ENCODE measurements around the gene FKRP. TPM values are rescaled to one million over a fixed set of nuclear protein-coding genes. Genes with fewer than 3 reads are reported as not detected.
"Not testable (repeated sequence)": the region's sequence is repeated elsewhere in the genome, so short reads cannot be mapped to it uniquely, and the experiment has no call there.

Gene FKRP
- total RNA-seq, 1 experiment from 2014 or later, result 24.1 TPM

GRCh38 chr19:46760363-46760762, 14.5 kb downstream of the FKRP start (continued):
- no peak for TF ChIP-seq ELF4 (CRISPR knock-in tag; IDR thresholded peaks at IDR 0.05; ENCODE audit: low read depth)
- TF ChIP-seq GTF2I (CRISPR knock-in tag; conservative IDR thresholded peaks at IDR 0.05), result no peak

DNA sequence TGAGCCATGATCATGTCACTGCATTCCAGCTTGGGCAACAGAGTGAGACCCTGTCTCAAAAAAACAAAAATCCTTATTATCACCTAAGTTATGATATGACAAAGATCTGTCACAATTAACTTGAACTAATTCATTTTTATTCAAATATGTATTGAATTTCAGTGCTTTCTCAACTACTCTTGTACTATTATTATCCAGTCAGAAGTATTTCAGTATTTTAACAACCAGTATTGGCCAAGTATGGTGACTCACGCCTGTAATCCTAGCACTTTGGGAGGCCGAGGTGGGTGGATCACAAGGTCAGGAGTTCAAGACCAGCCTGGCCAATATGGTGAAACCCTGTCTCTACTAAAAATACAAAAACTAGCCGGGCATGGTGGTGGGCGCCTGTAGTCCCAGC, 15.0 kb downstream of the FKRP start:
- H3K4me1 Mint-ChIP-seq; POLR2A ChIA-PET; H3K9me3 Mint-ChIP-seq; ATAC-seq; H3K4me3 Mint-ChIP-seq; DNase-seq (ENCODE audit: low spot score); H3K36me3 Mint-ChIP-seq; H3K27me3 Mint-ChIP-seq (ENCODE audit: low read depth); H3K27ac Mint-ChIP-seq: not testable (repeated sequence)
- CTCF ChIA-PET, result interaction anchor here (0.6 kb wide), 1 partner anchor 79 kb away, joined by 3 read pairs; no protein-coding TSS in a partner anchor

DNA sequence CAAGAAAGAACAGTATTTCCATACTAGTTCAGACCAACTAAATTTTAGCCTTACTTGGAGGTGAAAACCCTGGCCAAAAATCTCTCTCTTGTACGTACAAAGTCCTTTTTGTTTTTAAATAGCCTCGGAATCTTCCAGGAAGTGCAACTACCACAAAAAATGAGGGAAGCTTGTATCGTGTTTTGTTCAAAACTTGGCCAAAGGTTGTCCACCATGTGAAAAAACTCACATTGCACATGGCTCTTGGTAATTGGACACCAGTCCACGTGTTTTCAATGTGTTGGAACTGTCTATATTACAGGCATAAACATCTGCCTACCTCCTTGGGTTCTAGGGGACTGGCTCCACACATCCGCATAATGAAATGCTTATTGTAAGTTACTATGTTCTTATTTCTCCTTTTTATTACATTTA, 15.6 kb downstream of the FKRP start:
- POLR2A ChIA-PET, result no interaction called here
- H3K36me3 Mint-ChIP-seq, result 0 out of 2 replicates have a peak, but pooled peaks cover 1% of the 10 kb centered on the region
- H3K4me3 Mint-ChIP-seq, result no peak overlapping the region

DNA sequence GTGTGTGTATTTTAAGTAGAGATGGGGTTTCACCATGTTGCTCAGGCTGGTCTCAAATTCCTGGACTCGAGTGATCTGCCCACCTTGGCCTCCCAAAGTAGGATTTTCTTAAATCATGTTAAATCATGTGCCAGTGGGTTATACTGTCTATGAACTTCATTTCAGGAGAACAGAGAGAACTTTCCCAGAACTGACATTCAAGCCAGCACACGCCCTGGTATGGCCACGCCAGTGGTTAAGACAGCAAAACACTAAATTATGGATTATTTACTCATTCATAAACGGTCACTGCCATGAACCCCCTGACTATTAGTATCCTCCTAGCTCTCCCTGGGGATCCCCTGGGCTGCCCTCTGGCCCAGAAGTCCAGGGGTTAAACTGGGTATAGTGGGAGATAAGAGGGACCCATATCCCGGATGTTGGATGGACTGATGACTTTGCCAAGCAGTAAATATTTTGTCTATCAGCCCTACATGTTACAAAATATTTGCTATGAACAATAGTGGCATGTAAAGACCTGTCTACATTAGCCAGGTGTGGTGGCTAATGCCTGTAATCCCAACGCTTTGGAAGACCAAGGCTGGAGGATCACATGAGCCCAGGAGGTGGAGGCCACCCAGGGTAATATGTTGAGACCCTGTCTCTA, 16.5 kb downstream of the FKRP start:
- Mint-ChIP-seq H3K36me3 (no peaks in the 10 kb centered on the region), H3K4me1 (peaks cover 9% of the 10 kb centered on the region), H3K27ac (no peak overlapping the region), H3K9me3 (no peaks in the 10 kb centered on the region), H3K4me3 (no peak overlapping the region), H3K27me3 (ENCODE audit: low read depth) (no peaks in the 10 kb centered on the region; the same call in 1 of the 2 replicates)
- POLR2A ChIA-PET, result no interaction called here
- ATAC-seq (no peak), DNase-seq (ENCODE audit: low spot score) (no peak)
- CTCF ChIA-PET, result interaction anchor here (1.1 kb wide), 1 partner anchor 9 kb away, joined by 3 read pairs; no protein-coding TSS in a partner anchor
- TF ChIP-seq ELF4 (CRISPR knock-in tag; IDR thresholded peaks at IDR 0.05; ENCODE audit: low read depth) (no peak), GRHL2 (CRISPR knock-in tag; IDR thresholded peaks at IDR 0.05; ENCODE audit: insufficient replicate concordance, severe bottlenecking) (no peak), NR1H2 (CRISPR knock-in tag; IDR thresholded peaks at IDR 0.05) (no peak), FOXK1 (CRISPR knock-in tag; IDR thresholded peaks at IDR 0.05) (no peak), HMGXB4 (CRISPR knock-in tag; IDR thresholded peaks at IDR 0.05) (no peak), GTF2I (CRISPR knock-in tag; conservative IDR thresholded peaks at IDR 0.05) (no peak), JUN (CRISPR knock-in tag; IDR thresholded peaks at IDR 0.05) (no peak), E2F5 (CRISPR knock-in tag; IDR thresholded peaks at IDR 0.05) (no peak), EMX1 (CRISPR knock-in tag; IDR thresholded peaks at IDR 0.05) (no peak), MAX (CRISPR knock-in tag; IDR thresholded peaks at IDR 0.05) (no peak), OVOL2 (CRISPR knock-in tag; IDR thresholded peaks at IDR 0.05; ENCODE audit: borderline replicate concordance) (no peak)
- TF ChIP-seq, protein P1, sequence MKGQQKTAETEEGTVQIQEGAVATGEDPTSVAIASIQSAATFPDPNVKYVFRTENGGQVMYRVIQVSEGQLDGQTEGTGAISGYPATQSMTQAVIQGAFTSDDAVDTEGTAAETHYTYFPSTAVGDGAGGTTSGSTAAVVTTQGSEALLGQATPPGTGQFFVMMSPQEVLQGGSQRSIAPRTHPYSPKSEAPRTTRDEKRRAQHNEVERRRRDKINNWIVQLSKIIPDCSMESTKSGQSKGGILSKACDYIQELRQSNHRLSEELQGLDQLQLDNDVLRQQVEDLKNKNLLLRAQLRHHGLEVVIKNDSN (CRISPR knock-in tag; IDR thresholded peaks at IDR 0.05), result no peak
- TF ChIP-seq, protein P2, sequence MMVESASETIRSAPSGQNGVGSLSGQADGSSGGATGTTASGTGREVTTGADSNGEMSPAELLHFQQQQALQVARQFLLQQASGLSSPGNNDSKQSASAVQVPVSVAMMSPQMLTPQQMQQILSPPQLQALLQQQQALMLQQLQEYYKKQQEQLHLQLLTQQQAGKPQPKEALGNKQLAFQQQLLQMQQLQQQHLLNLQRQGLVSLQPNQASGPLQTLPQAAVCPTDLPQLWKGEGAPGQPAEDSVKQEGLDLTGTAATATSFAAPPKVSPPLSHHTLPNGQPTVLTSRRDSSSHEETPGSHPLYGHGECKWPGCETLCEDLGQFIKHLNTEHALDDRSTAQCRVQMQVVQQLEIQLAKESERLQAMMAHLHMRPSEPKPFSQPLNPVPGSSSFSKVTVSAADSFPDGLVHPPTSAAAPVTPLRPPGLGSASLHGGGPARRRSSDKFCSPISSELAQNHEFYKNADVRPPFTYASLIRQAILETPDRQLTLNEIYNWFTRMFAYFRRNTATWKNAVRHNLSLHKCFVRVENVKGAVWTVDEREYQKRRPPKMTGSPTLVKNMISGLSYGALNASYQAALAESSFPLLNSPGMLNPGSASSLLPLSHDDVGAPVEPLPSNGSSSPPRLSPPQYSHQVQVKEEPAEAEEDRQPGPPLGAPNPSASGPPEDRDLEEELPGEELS (CRISPR knock-in tag; IDR thresholded peaks at IDR 0.05), result no peak

More for the DNA sequence above, 15.6 kb downstream of the FKRP start:
- H3K9me3 Mint-ChIP-seq, result no peaks in the 10 kb centered on the region
- DNase-seq (ENCODE audit: low spot score) (no peak), ATAC-seq (no peak)
- no peaks in the 10 kb centered on the region; the same call in 1 of the 2 replicates for H3K27me3 Mint-ChIP-seq (ENCODE audit: low read depth)
- no peak overlapping the region; the same call in 1 of the 2 replicates for H3K27ac Mint-ChIP-seq
- H3K4me1 Mint-ChIP-seq, result peaks cover 9% of the 10 kb centered on the region
- no peak for TF ChIP-seq EMX1 (CRISPR knock-in tag; IDR thresholded peaks at IDR 0.05)
- no peak for TF ChIP-seq ZNF317 (CRISPR knock-in tag; IDR thresholded peaks at IDR 0.05; ENCODE audit: borderline replicate concordance, low read depth)
- TF ChIP-seq, protein P2 (CRISPR knock-in tag; IDR thresholded peaks at IDR 0.05), result no peak
- TF ChIP-seq RORB (CRISPR knock-in tag; IDR thresholded peaks at IDR 0.05), result no peak
- TF ChIP-seq ZMAT4 (CRISPR knock-in tag; IDR thresholded peaks at IDR 0.05), result no peak
- no peak for TF ChIP-seq FOXP1 (CRISPR knock-in tag; IDR thresholded peaks at IDR 0.05; ENCODE audit: borderline replicate concordance)
- TF ChIP-seq, protein P3, sequence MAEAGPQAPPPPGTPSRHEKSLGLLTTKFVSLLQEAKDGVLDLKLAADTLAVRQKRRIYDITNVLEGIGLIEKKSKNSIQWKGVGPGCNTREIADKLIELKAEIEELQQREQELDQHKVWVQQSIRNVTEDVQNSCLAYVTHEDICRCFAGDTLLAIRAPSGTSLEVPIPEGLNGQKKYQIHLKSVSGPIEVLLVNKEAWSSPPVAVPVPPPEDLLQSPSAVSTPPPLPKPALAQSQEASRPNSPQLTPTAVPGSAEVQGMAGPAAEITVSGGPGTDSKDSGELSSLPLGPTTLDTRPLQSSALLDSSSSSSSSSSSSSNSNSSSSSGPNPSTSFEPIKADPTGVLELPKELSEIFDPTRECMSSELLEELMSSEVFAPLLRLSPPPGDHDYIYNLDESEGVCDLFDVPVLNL (CRISPR knock-in tag; IDR thresholded peaks at IDR 0.05; ENCODE audit: borderline replicate concordance, low read depth), result no peak
- TF ChIP-seq RELA (CRISPR knock-in tag; IDR thresholded peaks at IDR 0.05; ENCODE audit: borderline replicate concordance), result no peak
- TF ChIP-seq ELF4 (CRISPR knock-in tag; IDR thresholded peaks at IDR 0.05; ENCODE audit: low read depth), result no peak
- CTCF ChIA-PET, result interaction anchor here (0.6 to 1.1 kb wide), 2 partner anchors 8 to 79 kb away, joined by 3 read pairs; no protein-coding TSS in a partner anchor
